Thyroid gland (tissue), 4 donors: ENCODE data around the gene UCP3. TPM values are rescaled to one million over a fixed set of nuclear protein-coding genes. Genes with fewer than 3 reads are reported as not detected.
A peak's percentile ranks its signal among the peaks of the same experiment; 100 is the strongest.

ENCODE experiments used
- DNase-seq, 2 donors: peaks; one replicate each; pipeline ENCODE4 v3.0.0-alpha.2; 2019
- H3K27ac ChIP-seq, 3 donors: fragments of 200-600 bp; sonication (generic); 1 replicate in 2 of 3; 2 replicates in 1 of 3; pipeline ENCODE4 v1.5.1; 2016 to 2019; ENCODE audit warnings: mild to moderate bottlenecking in 1 of 3, moderate library complexity in 1 of 3
- H3K27me3 ChIP-seq: fragments of 200-600 bp; sonication (generic); one replicate; pipeline ENCODE4 v1.5.1; 2019
- H3K36me3 ChIP-seq, 2 donors: fragments of 200-600 bp; sonication (generic); one replicate each; pipeline ENCODE4 v1.5.1; 2016 to 2019
- H3K4me1 ChIP-seq, 2 donors: fragments of 200-600 bp; sonication (generic); one replicate each; pipeline ENCODE4 v1.5.1; 2017 to 2019
- H3K4me3 ChIP-seq, 3 donors: fragments of 200-600 bp; sonication (generic); replicated peaks in 1 of 3; 1 replicate in 2 of 3; 2 replicates in 1 of 3; pipeline ENCODE4 v1.5.1; 2016; ENCODE audit warnings: mild to moderate bottlenecking in 1 of 3
- H3K9me3 ChIP-seq: fragments of 200-600 bp; sonication (generic); one replicate; pipeline ENCODE4 v1.5.1; 2017
- CTCF ChIP-seq, 6 experiments: fragments of 200-600 bp in 3 of 6; fragments of 450-650 bp in 3 of 6; sonication (generic) in 3 of 6; IDR thresholded peaks; one replicate each; pipeline ENCODE4 v1.5.1; 2016 to 2019; ENCODE audit warnings: antibody characterized with exemption in 6 of 6, mild to moderate bottlenecking in 2 of 6, inconsistent platforms in 1 of 6, moderate library complexity in 1 of 6
- POLR2A ChIP-seq, 2 donors: fragments of 450-650 bp; IDR thresholded peaks; one replicate each; pipeline ENCODE4 v1.6.1; 2017; ENCODE audit warnings: antibody characterized with exemption in 2 of 2, mild to moderate bottlenecking in 2 of 2, moderate library complexity in 1 of 2
- WGBS, 2 donors: methylation state at CpG; one replicate each; pipeline ENCODE4 v1.1.5; 2017; 5-methylcytosine and 5-hydroxymethylcytosine counted together
- intact Hi-C: fragments of 100-400 bp; cut with DNase I; formaldehyde crosslinking; loops from one replicate; pipeline ENCODE4 v1.15.1; 2023
- total RNA-seq, 4 donors: library from RNA; depleted of rRNA; stranded (reverse); fragments of >200 nt; gene quantifications; one replicate each; pipeline ENCODE4 v1.2.3, GENCODE V29; 2016

Gene UCP3
- total RNA-seq, 4 donors from 2014 or later: 3.1 to 3.6 (median 3.4) TPM

GRCh38 chr11:74006743-74007304, 2.1 kb downstream of the UCP3 start:
- no peak overlapping the region for H3K27ac ChIP-seq
- H3K9me3 ChIP-seq: no peaks in the 10 kb centered on the region
- TF ChIP-seq POLR2A (IDR thresholded peaks at IDR 0.05) (no peak), CTCF (IDR thresholded peaks at IDR 0.05) (no peak)
- DNase-seq: no peak
- intact Hi-C loops: no loop called here
- no peaks in the 10 kb centered on the region for H3K27me3 ChIP-seq
- H3K4me3 ChIP-seq: no peak overlapping the region
- whole genome bisulfite sequencing, 2 donors: 72 to 88% methylated on average over 7 of the region's 7 CpGs
- peaks cover 0 to 39% of the 10 kb centered on the region in 2 donors for H3K4me1 ChIP-seq
- peaks cover 7 to 8% of the 10 kb centered on the region in 2 donors for H3K36me3 ChIP-seq

- peaks cover 7 to 8% of the 10 kb centered on the region in 2 donors for H3K36me3 ChIP-seq
- WGBS, 2 donors: 97 to 98% methylated on average over 23 to 29 of the region's 29 CpGs
- H3K4me1 ChIP-seq: peaks cover 0 to 32% of the 10 kb centered on the region in 2 donors
- no peaks in the 10 kb centered on the region for H3K27me3 ChIP-seq
- no peak overlapping the region for H3K27ac ChIP-seq
- H3K9me3 ChIP-seq: no peaks in the 10 kb centered on the region
- TF ChIP-seq POLR2A (IDR thresholded peaks at IDR 0.05) (no peak), CTCF (IDR thresholded peaks at IDR 0.05) (no peak)
- intact Hi-C loops: no loop called here
- no peak overlapping the region for H3K4me3 ChIP-seq
- no peak for DNase-seq
These were observed 3.0 kb downstream of the UCP3 start for GRCh38 chr11:74005721-74006517.

DNA sequence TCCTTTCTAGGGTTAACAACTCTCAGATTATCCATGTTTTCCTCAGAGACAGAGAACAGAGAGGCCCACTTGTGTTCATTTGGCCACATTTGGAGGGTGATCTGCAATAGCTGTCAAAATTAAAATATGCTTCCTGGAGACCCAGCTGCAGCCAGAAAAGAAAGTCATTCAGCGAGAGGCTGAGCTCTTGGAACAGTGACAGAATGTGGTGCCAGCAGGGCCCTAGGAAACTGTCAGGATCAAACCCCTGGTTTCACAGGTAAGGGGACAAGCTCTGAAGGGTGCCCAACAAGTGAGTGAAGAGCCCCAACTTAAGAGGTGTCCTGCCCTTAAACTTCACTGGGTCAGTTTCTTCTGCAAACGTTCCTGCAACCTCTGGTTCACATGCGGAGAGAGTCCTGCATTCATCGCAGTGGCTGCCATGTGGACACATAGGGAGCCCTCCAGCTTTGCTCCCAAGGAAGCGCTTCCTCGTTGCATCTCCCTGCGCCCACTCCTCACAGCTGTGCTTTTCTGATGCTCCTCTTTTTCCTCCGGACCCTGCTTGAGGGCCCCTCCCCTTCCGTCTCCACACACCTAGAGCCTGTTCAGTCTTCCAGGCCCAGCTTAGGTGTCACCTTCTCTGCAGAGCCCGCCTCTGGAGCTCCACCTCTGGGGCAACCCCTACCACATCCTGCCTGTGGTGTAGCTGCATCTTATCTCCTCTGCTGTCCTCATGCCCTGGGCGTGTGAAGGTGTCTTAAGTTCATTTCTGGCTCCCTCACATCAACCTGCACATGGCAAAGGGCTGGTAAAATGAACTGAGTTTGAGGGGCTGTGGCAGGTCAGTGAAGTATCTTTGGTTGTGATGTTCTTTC, 3.9 kb downstream of the UCP3 start:
- TF ChIP-seq CTCF (IDR thresholded peaks at IDR 0.05): no peak
- no peaks in the 10 kb centered on the region for H3K9me3 ChIP-seq
- no peak overlapping the region for H3K4me3 ChIP-seq
- peaks cover 0 to 26% of the 10 kb centered on the region in 2 donors for H3K4me1 ChIP-seq
- DNase-seq: peak; percentile 23 to 27
- intact Hi-C loops: no loop called here
- WGBS, 2 donors: 70 to 72% methylated on average over 11 of the region's 11 CpGs
- H3K27me3 ChIP-seq: no peaks in the 10 kb centered on the region
- H3K36me3 ChIP-seq: peaks cover 7 to 8% of the 10 kb centered on the region in 2 donors
- H3K27ac ChIP-seq: no peak overlapping the region

DNA sequence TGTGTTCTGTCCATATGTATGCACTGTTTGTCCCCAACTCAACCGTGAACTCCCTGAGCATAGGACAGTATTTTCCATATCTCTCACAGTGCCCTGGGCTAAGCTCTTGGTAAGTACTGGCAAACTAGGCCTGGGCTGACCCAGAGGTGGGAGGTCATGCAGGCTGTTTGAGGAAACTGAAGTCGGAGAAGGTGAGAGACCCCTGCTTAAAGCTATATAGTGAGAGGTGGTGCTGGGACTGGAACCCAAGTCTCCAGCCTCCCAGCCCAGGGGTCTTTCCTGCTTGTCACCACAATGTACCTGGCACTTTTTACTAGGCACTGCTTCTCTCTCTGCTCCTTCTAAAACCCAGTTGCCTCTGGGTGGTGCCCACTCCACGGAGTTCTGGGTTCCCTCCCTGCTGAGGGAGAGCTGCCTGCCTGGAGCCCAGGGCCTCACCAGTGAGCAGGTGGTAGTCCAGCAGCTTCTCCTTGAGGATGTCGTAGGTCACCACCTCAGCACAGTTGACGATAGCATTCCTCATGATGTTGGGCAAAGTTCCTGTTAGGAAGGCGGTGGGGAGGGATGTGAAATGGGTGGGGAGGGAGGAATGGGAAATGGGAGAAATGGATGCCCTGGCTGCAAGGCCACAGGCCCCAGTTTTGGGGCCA, 4.7 kb downstream of the UCP3 start:
- DNase-seq: no peak
- no peaks in the 10 kb centered on the region for H3K9me3 ChIP-seq
- WGBS, 2 donors: 88 to 89% methylated on average over 6 of the region's 6 CpGs
- intact Hi-C loops: no loop called here
- TF ChIP-seq POLR2A (IDR thresholded peaks at IDR 0.05) (no peak), CTCF (IDR thresholded peaks at IDR 0.05) (no peak)
- H3K27ac ChIP-seq: no peak overlapping the region
- H3K4me3 ChIP-seq: no peak overlapping the region
- H3K27me3 ChIP-seq: no peaks in the 10 kb centered on the region
- H3K4me1 ChIP-seq: peaks cover 0 to 19% of the 10 kb centered on the region in 2 donors
- peaks cover 7 to 8% of the 10 kb centered on the region in 2 donors for H3K36me3 ChIP-seq
